HepG2 (cell line): ENCODE results near the gene GPR137. TPM values are rescaled to one million over a fixed set of nuclear protein-coding genes. Genes with fewer than 3 reads are reported as not detected.

Source experiments
- HNF1A ChIP-seq, 2 experiments: sonication (generic) in 1 of 2; formaldehyde crosslinking in 1 of 2; IDR thresholded peaks; 2 replicates each; pipeline versions ENCODE4 v1.4.0 to v1.6.1; 2016 to 2020; ENCODE audit warnings: borderline replicate concordance in 1 of 2, low read depth in 1 of 2, mild to moderate bottlenecking in 1 of 2, missing genetic modification reagents in 1 of 2
- KLF9 ChIP-seq: IDR thresholded peaks from 2 replicates; pipeline ENCODE4 v1.6.1; 2016; ENCODE audit warnings: low read depth
- LCORL ChIP-seq, 2 experiments: fragments of 450-650 bp in 1 of 2; sonication (generic) in 1 of 2; formaldehyde crosslinking in 1 of 2; IDR thresholded peaks; 2 replicates each; pipeline versions ENCODE4 v1.5.0 to v1.6.1; 2017 to 2020; ENCODE audit warnings: antibody characterized with exemption in 1 of 2, missing genetic modification reagents in 1 of 2
- ZNF138 ChIP-seq: sonication (generic); formaldehyde crosslinking; IDR thresholded peaks from 2 replicates; pipeline ENCODE4 v1.5.0; 2020; ENCODE audit warnings: mild to moderate bottlenecking, low read depth, missing genetic modification reagents
- ZNF264 ChIP-seq: sonication (generic); formaldehyde crosslinking; IDR thresholded peaks from 2 replicates; pipeline ENCODE4 v1.4.0; 2020; ENCODE audit warnings: missing genetic modification reagents
- ZNF331 ChIP-seq: sonication (generic); formaldehyde crosslinking; IDR thresholded peaks from 2 replicates; pipeline ENCODE4 v1.4.0; 2020; ENCODE audit warnings: missing genetic modification reagents
- ZNF619 ChIP-seq: sonication (generic); formaldehyde crosslinking; IDR thresholded peaks from 2 replicates; pipeline ENCODE4 v1.4.0; 2020; ENCODE audit warnings: mild to moderate bottlenecking, missing genetic modification reagents
- polyA plus RNA-seq, 8 experiments: library from polyadenylated mRNA; depleted of rRNA in 3 of 8; stranded (reverse) in 7 of 8; unstranded in 1 of 8; fragments of >200 nt; fragmentation: Illumina TruSeq in 4 of 8; extraction: Trizol in 4 of 8; gene quantifications; 2 replicates each; pipeline versions ENCODE4 v1.2.1 to v1.2.3, GENCODE V29; 2011 to 2016; ENCODE audit warnings: low read depth in 4 of 8, missing spikeins in 1 of 8, mixed read lengths in 1 of 8; ENCODE audit not compliant: insufficient read depth in 1 of 8
- total RNA-seq, 5 experiments: library from RNA; depleted of rRNA; stranded (reverse); fragments of >200 nt; fragmentation: Illumina TruSeq; extraction: Trizol; gene quantifications; 2 replicates each; pipeline ENCODE4 v1.2.3, GENCODE V29; 2016; ENCODE audit warnings: low read depth in 1 of 5
- TF ChIP-seq, protein P1 (sequence below), 2 experiments: fragments of 450-650 bp in 1 of 2; sonication (generic) in 1 of 2; formaldehyde crosslinking in 1 of 2; IDR thresholded peaks; 2 replicates each; pipeline versions ENCODE4 v1.6.1 to v1.8.0; 2016 to 2022; ENCODE audit warnings: antibody characterized with exemption in 1 of 2, mild to moderate bottlenecking in 1 of 2, missing genetic modification reagents in 1 of 2
- TF ChIP-seq, protein P2 (sequence below): fragments of 450-650 bp; IDR thresholded peaks from 2 replicates; pipeline ENCODE4 v1.6.1; 2017
- TF ChIP-seq, protein P3 (sequence below): sonication (generic); formaldehyde crosslinking; IDR thresholded peaks from 2 replicates; pipeline ENCODE4 v1.4.0; 2020; ENCODE audit warnings: low read depth, mild to moderate bottlenecking, missing genetic modification reagents

The GPR137 gene
- total and polyA plus RNA-seq, 2 of the 13 experiments (the other 11 are each of a cell fraction or from before 2014, with no cell fraction given) = 8.5 to 13.2 TPM

DNA sequence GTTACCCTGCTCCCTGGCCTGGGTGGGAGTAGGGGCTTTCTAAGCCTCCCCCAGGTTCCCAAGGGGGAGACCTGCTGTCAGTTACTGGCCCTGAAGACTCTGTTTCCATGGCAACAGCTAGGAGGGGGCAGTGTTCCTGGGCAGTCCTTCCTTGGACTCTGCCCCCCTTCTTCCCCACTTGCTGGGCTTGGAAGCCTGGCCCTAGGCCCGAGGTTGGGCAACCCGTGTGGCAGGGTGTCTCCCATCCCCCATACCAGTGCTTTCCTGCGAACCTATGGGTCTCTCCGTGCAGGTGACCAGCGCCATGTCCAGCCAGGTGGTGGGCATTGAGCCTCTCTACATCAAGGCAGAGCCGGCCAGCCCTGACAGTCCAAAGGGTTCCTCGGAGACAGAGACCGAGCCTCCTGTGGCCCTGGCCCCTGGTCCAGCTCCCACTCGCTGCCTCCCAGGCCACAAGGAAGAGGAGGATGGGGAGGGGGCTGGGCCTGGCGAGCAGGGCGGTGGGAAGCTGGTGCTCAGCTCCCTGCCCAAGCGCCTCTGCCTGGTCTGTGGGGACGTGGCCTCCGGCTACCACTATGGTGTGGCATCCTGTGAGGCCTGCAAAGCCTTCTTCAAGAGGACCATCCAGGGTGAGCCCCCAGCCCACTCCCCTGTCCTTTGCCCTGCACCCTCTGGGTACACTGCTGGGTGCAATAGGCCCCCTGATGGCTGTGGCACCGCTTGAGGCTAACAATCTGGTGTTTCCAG lies 21.4 kb downstream of the GPR137 start (continued):
- TF ChIP-seq, protein P1, sequence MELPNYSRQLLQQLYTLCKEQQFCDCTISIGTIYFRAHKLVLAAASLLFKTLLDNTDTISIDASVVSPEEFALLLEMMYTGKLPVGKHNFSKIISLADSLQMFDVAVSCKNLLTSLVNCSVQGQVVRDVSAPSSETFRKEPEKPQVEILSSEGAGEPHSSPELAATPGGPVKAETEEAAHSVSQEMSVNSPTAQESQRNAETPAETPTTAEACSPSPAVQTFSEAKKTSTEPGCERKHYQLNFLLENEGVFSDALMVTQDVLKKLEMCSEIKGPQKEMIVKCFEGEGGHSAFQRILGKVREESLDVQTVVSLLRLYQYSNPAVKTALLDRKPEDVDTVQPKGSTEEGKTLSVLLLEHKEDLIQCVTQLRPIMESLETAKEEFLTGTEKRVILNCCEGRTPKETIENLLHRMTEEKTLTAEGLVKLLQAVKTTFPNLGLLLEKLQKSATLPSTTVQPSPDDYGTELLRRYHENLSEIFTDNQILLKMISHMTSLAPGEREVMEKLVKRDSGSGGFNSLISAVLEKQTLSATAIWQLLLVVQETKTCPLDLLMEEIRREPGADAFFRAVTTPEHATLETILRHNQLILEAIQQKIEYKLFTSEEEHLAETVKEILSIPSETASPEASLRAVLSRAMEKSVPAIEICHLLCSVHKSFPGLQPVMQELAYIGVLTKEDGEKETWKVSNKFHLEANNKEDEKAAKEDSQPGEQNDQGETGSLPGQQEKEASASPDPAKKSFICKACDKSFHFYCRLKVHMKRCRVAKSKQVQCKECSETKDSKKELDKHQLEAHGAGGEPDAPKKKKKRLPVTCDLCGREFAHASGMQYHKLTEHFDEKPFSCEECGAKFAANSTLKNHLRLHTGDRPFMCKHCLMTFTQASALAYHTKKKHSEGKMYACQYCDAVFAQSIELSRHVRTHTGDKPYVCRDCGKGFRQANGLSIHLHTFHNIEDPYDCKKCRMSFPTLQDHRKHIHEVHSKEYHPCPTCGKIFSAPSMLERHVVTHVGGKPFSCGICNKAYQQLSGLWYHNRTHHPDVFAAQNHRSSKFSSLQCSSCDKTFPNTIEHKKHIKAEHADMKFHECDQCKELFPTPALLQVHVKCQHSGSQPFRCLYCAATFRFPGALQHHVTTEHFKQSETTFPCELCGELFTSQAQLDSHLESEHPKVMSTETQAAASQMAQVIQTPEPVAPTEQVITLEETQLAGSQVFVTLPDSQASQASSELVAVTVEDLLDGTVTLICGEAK (IDR thresholded peaks at IDR 0.05) = no peak
- TF ChIP-seq, protein P1 (CRISPR knock-in tag; IDR thresholded peaks at IDR 0.05) = no peak; the same call in 1 of the 2 replicates
- TF ChIP-seq, protein P2, sequence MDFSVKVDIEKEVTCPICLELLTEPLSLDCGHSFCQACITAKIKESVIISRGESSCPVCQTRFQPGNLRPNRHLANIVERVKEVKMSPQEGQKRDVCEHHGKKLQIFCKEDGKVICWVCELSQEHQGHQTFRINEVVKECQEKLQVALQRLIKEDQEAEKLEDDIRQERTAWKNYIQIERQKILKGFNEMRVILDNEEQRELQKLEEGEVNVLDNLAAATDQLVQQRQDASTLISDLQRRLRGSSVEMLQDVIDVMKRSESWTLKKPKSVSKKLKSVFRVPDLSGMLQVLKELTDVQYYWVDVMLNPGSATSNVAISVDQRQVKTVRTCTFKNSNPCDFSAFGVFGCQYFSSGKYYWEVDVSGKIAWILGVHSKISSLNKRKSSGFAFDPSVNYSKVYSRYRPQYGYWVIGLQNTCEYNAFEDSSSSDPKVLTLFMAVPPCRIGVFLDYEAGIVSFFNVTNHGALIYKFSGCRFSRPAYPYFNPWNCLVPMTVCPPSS = no peak
- TF ChIP-seq, protein P3, sequence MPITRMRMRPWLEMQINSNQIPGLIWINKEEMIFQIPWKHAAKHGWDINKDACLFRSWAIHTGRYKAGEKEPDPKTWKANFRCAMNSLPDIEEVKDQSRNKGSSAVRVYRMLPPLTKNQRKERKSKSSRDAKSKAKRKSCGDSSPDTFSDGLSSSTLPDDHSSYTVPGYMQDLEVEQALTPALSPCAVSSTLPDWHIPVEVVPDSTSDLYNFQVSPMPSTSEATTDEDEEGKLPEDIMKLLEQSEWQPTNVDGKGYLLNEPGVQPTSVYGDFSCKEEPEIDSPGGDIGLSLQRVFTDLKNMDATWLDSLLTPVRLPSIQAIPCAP (CRISPR knock-in tag) = no peak
- TF ChIP-seq LCORL (IDR thresholded peaks at IDR 0.05) (no peak), LCORL (CRISPR knock-in tag; IDR thresholded peaks at IDR 0.05) (no peak), KLF9 (CRISPR knock-in tag) (no peak), ZNF138 (no peak), HNF1A (IDR thresholded peaks at IDR 0.05; ENCODE audit: low read depth) (no peak), HNF1A (CRISPR knock-in tag; IDR thresholded peaks at IDR 0.05; ENCODE audit: borderline replicate concordance) (no peak), ZNF619 (CRISPR knock-in tag) (no peak), ZNF264 (peak; percentile 51; the same call in 1 of the 2 replicates), ZNF331 (no peak)
